Endodermal cell (in vitro differentiated cells): ENCODE data around the gene SLC25A52. TPM values are rescaled to one million over a fixed set of nuclear protein-coding genes. Genes with fewer than 3 reads are reported as not detected.

Experiments
- DNase-seq: peaks from one replicate; pipeline ENCODE4 v3.0.0-alpha.2; 2017
- H3K27ac ChIP-seq: 2 replicates; pipeline ENCODE4 v1.5.1; 2013; ENCODE audit warnings: mild to moderate bottlenecking, low read depth, low read length, moderate library complexity
- H3K27me3 ChIP-seq: 2 replicates; pipeline ENCODE4 v1.6.1; 2013; ENCODE audit warnings: mild to moderate bottlenecking, low read length, moderate library complexity; ENCODE audit not compliant: insufficient read depth, control insufficient read depth, poor library complexity, severe bottlenecking
- H3K36me3 ChIP-seq: 2 replicates; pipeline ENCODE4 v1.7.0; 2013; ENCODE audit warnings: mild to moderate bottlenecking, low read length, moderate library complexity; ENCODE audit not compliant: control insufficient read depth, insufficient read depth
- H3K4me1 ChIP-seq: one replicate; pipeline ENCODE4 v1.7.0; 2013; ENCODE audit warnings: low read length; ENCODE audit not compliant: control insufficient read depth, insufficient read depth
- H3K4me3 ChIP-seq: 2 replicates; pipeline ENCODE4 v1.5.1; 2013; ENCODE audit warnings: mild to moderate bottlenecking, low read length, moderate library complexity
- H3K9ac ChIP-seq: 2 replicates; pipeline ENCODE4 v1.6.1; 2013; ENCODE audit warnings: mild to moderate bottlenecking, low read length, moderate library complexity; ENCODE audit not compliant: poor library complexity, severe bottlenecking; ENCODE audit errors: extremely low read depth
- H3K9me3 ChIP-seq: 2 replicates; pipeline ENCODE4 v1.6.1; 2013; ENCODE audit warnings: mild to moderate bottlenecking, low read length, moderate library complexity; ENCODE audit not compliant: control insufficient read depth
- H3K27ac Mint-ChIP-seq: 2 replicates; pipeline ENCODE4 v1.8.0; 2020; ENCODE audit warnings: mixed read lengths
- H3K27me3 Mint-ChIP-seq: 2 replicates; pipeline ENCODE4 v1.8.0; 2021; ENCODE audit warnings: mild to moderate bottlenecking, mixed read lengths; ENCODE audit not compliant: insufficient read depth
- H3K36me3 Mint-ChIP-seq: 2 replicates; pipeline ENCODE4 v1.8.0; 2020; ENCODE audit warnings: low read depth, mixed read lengths
- H3K4me1 Mint-ChIP-seq: 2 replicates; pipeline ENCODE4 v1.8.0; 2020; ENCODE audit warnings: mixed read lengths
- H3K4me3 Mint-ChIP-seq: 2 replicates; pipeline ENCODE4 v1.8.0; 2020; ENCODE audit warnings: mild to moderate bottlenecking, moderate library complexity, mixed read lengths
- H3K9me3 Mint-ChIP-seq: 2 replicates; pipeline ENCODE4 v1.8.0; 2020; ENCODE audit warnings: mild to moderate bottlenecking, mixed read lengths
- CTCF ChIP-seq: fragments of 200-600 bp; sonication (generic); conservative IDR thresholded peaks from 2 replicates; pipeline ENCODE4 v1.5.0; 2021; ENCODE audit warnings: antibody characterized with exemption, mild to moderate bottlenecking
- WGBS, 2 experiments: methylation state at CpG; one replicate each; pipeline versions ENCODE4 v1.1.5 to v1.1.7; 2013; ENCODE audit warnings: missing lambda C conversion rate in 2 of 2, mixed read lengths in 1 of 2; ENCODE audit not compliant: insufficient coverage in 1 of 2, insufficient read length in 1 of 2; 5-methylcytosine and 5-hydroxymethylcytosine counted together
- total RNA-seq, 2 donors: library from RNA; stranded (reverse); fragmentation: NEBNext Ultra II Directional in 1 of 2; extraction: Animal tissue kit (Norgen Biotek cat#: 25700) in 1 of 2; gene quantifications; 2 replicates in 1 of 2; 3 replicates in 1 of 2; pipeline ENCODE4 v1.2.1, GENCODE V29; 2021

The SLC25A52 gene
- total RNA-seq, 2 donors from 2014 or later = 0.46 to 1.1 TPM

- Mint-ChIP-seq H3K4me1 (peaks cover 3% of the 10 kb centered on the region), H3K27ac (no peak overlapping the region), H3K36me3 (peaks cover 7% of the 10 kb centered on the region), H3K9me3 (peaks cover 10% of the 10 kb centered on the region), H3K27me3 (no peaks in the 10 kb centered on the region), H3K4me3 (no peak overlapping the region)
- H3K27me3 ChIP-seq = no peaks in the 10 kb centered on the region
- DNase-seq = no peak
- no peak for TF ChIP-seq CTCF
- H3K4me1 ChIP-seq = no peaks in the 10 kb centered on the region
- no peak overlapping the region for H3K9ac ChIP-seq
- peaks cover 13% of the 10 kb centered on the region for H3K9me3 ChIP-seq
- 95 to 98% methylated on average over 17 to 42 of the region's 43 CpGs for WGBS, 2 experiments
- H3K36me3 ChIP-seq = no peaks in the 10 kb centered on the region
- H3K27ac ChIP-seq = no peak overlapping the region
- no peak overlapping the region for H3K4me3 ChIP-seq
Observed at GRCh38 chr18:31723990-31724711, 36.5 kb downstream of the SLC25A52 start.

- no peak overlapping the region for H3K27ac Mint-ChIP-seq
- peaks cover 19% of the 10 kb centered on the region for H3K9me3 ChIP-seq
- TF ChIP-seq CTCF = no peak
- peaks cover 15% of the 10 kb centered on the region for H3K9me3 Mint-ChIP-seq
- DNase-seq = no peak
- 96 to 98% methylated on average over 3 to 5 of the region's 7 CpGs for WGBS, 2 experiments
- no peaks in the 10 kb centered on the region for H3K36me3 ChIP-seq
- H3K9ac ChIP-seq = no peak overlapping the region
- H3K27me3 ChIP-seq = no peaks in the 10 kb centered on the region
- H3K36me3 Mint-ChIP-seq = peaks cover 11% of the 10 kb centered on the region
- H3K27ac ChIP-seq = no peak overlapping the region
- H3K4me3 Mint-ChIP-seq = no peak overlapping the region
- no peaks in the 10 kb centered on the region for H3K4me1 ChIP-seq
- H3K4me1 Mint-ChIP-seq = peaks cover 3% of the 10 kb centered on the region
- H3K27me3 Mint-ChIP-seq = no peaks in the 10 kb centered on the region
- no peak overlapping the region for H3K4me3 ChIP-seq
Observed at GRCh38 chr18:31723639-31723989, 37.1 kb downstream of the SLC25A52 start.

GRCh38 chr18:31722369-31722957, 38.2 kb downstream of the SLC25A52 start:
- Mint-ChIP-seq H3K27me3 (no peaks in the 10 kb centered on the region), H3K36me3 (peaks cover 11% of the 10 kb centered on the region), H3K27ac (no peak overlapping the region), H3K4me1 (peaks cover 3% of the 10 kb centered on the region), H3K4me3 (no peak overlapping the region), H3K9me3 (peaks cover 19% of the 10 kb centered on the region)
- Histone ChIP-seq H3K9me3 (peaks cover 21% of the 10 kb centered on the region), H3K4me1 (no peaks in the 10 kb centered on the region), H3K27me3 (no peaks in the 10 kb centered on the region), H3K4me3 (no peak overlapping the region), H3K9ac (no peak overlapping the region), H3K36me3 (no peaks in the 10 kb centered on the region), H3K27ac (no peak overlapping the region)
- peak; percentile 96 for DNase-seq
- 20 to 42% methylated on average over 5 to 7 of the region's 7 CpGs for WGBS, 2 experiments
- peak; percentile 94 for TF ChIP-seq CTCF
